NCI-H1105 (cell line): ENCODE results near the gene DDX39B.
"Not testable (repeated sequence)": the region's sequence is repeated elsewhere in the genome, so short reads cannot be mapped to it uniquely, and the experiment has no call there.

Experiments
- DNase-seq: peaks from one replicate; lab custom pipeline; 2025; lab: John Stamatoyannopoulos, UW

The DDX39B gene

GRCh38 chr6:31575952-31576685 is 34.3 kb upstream of the DDX39B start:
- no peak for DNase-seq

- DNase-seq: no peak
These were observed 33.6 kb upstream of the DDX39B start, which contains the start of gene TNF for GRCh38 chr6:31575335-31575901. TSS of gene TNF (plus strand) at chr6:31575565. CDS start at chr6:31575742, 177 bp downstream.

- no peak for DNase-seq
These were observed 32.6 kb upstream of the DDX39B start for GRCh38 chr6:31574106-31575061.

GRCh38 chr6:31573239-31574105 is 31.7 kb upstream of the DDX39B start:
- no peak for DNase-seq

- no peak for DNase-seq
These were observed 30.5 kb upstream of the DDX39B start, which contains the start of gene LTA for GRCh38 chr6:31572041-31572911. TSS of gene LTA (plus strand) at chr6:31572289. CDS start at chr6:31572743, 454 bp downstream.

- DNase-seq: no peak
These were observed 28.2 kb upstream of the DDX39B start for GRCh38 chr6:31569861-31570536.

- no peak for DNase-seq
These were observed 26.7 kb upstream of the DDX39B start for GRCh38 chr6:31568537-31568961.

- DNase-seq: no peak
These were observed 25.9 kb upstream of the DDX39B start for GRCh38 chr6:31567531-31568370.

- DNase-seq: no peak
These were observed 18.9 kb upstream of the DDX39B start for GRCh38 chr6:31560697-31561058.

- DNase-seq: no peak
These were observed 18.3 kb upstream of the DDX39B start for GRCh38 chr6:31559958-31560696.

GRCh38 chr6:31559606-31559957 is 17.8 kb upstream of the DDX39B start:
- no peak for DNase-seq

- no peak for DNase-seq
These were observed 17.1 kb upstream of the DDX39B start for GRCh38 chr6:31558631-31559500.

- no peak for DNase-seq
These were observed 16.5 kb upstream of the DDX39B start for GRCh38 chr6:31558318-31558625.

GRCh38 chr6:31557443-31558317 is 15.9 kb upstream of the DDX39B start:
- DNase-seq: no peak

GRCh38 chr6:31556307-31556706 is 14.5 kb upstream of the DDX39B start:
- no peak for DNase-seq

- DNase-seq: not testable (repeated sequence)
These were observed 9.6 kb upstream of the DDX39B start for GRCh38 chr6:31551371-31551770.

- no peak for DNase-seq
These were observed 6.7 kb upstream of the DDX39B start for GRCh38 chr6:31548544-31548873.
